HG02623 (cell line): ENCODE measurements around the gene PODXL.
A peak's percentile ranks its signal among the peaks of the same experiment; 100 is the strongest.
"Not testable (repeated sequence)": the region's sequence is repeated elsewhere in the genome, so short reads cannot be mapped to it uniquely, and the experiment has no call there.

Experiments
- ATAC-seq: cut with Tn5 transposase; IDR thresholded peaks from one replicate; pipeline ENCODE4 v1.9.1; 2021; ENCODE audit warnings: moderate library complexity; ENCODE audit not compliant: unreplicated experiment

The PODXL gene

DNA sequence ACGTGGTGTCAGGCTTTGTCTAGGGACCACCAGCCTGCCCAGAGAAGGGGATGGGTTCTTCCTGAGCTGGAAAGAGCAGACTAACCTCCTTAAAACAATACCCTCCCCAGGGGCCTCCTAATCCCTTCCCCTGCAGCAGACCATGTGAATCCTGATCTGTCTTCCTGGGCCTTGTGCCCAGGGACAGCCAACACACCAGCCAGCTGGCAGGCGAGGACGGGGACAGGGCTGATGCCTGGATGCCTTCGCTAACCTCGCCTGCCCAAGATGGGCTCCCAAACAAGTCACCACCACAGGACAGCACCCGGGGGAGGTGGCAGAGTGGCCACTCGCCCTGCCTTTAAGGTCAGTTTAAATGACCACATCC is 17.6 kb downstream of the PODXL start:
- no peak for ATAC-seq

DNA sequence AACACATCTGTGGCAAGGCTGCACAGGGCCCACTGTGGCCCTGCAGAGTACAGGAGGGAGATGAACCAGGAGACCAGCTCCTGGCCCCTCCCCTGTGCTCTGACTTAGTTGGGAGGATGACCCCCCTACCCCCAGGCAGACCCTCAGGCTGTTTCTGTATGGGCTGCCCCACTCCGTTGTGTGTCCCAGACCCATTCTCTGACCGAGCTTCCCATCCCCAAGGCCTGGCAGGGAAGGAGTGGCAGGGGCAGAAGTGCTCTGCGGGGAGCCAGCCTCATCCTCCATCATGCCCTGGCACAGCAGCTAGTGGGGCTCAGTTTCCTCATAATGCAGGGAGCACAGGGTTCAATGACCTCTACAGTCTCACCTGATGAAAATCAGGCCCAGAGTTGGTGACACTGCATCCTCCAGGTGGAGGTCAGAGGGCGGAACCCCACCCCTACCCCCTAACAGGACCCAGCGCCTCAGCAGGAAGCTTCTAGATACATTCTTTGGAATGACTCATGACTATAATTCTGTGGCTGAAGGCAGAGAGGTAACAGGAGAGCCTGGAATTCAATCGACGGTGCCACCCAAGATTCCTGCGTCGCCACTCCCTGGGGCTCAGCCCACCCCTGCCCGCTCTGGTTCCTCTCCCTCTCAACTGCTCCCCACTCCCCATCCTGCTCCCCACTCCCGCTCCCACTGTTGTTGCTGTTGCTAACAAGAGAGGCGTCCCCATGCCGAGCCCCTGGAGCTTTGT is 18.2 kb downstream of the PODXL start:
- no peak for ATAC-seq

DNA sequence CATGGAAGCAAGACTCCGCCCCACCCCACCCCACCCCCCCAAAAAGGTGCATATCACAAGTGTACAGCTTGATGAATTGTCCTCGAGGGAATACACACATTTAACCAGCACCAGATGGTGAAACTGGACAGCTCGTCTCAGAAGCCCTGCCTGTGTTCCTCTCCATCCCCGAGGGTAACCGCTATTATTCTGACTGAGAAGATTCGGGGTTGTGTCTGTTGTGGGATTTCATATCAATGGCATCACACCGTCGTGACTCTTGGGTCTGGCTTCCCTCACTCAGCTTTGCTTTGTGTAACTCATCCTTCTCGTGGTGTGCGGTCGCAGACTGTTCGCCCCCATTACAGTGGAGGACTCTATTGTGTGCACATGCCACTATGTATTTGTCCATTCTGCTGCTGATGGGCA is 18.9 kb downstream of the PODXL start:
- ATAC-seq: no peak

DNA sequence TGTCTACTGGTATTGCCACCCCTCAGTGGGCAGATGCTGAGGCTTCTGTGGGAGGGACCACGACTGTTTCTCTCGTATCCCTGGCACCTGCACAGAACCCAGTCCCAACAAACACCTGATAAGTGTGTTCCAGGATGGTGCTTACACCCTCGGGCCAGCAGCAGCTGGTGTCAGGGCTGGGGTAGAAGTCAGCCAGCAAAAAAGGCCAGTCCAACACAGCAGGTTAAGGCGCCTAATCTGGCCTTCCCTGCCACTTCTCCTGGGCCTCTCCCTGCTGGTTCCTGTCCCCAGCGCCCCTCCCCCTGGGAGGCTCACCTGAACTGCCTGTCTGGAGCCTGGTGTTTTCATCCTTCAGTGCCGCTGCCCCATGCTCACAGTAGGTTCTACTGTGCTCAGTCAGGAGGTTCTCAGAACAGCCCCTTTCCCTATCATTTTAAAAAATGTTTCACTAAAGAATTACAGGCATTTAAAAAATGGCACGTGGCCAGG is 20.0 kb downstream of the PODXL start:
- no peak for ATAC-seq

DNA sequence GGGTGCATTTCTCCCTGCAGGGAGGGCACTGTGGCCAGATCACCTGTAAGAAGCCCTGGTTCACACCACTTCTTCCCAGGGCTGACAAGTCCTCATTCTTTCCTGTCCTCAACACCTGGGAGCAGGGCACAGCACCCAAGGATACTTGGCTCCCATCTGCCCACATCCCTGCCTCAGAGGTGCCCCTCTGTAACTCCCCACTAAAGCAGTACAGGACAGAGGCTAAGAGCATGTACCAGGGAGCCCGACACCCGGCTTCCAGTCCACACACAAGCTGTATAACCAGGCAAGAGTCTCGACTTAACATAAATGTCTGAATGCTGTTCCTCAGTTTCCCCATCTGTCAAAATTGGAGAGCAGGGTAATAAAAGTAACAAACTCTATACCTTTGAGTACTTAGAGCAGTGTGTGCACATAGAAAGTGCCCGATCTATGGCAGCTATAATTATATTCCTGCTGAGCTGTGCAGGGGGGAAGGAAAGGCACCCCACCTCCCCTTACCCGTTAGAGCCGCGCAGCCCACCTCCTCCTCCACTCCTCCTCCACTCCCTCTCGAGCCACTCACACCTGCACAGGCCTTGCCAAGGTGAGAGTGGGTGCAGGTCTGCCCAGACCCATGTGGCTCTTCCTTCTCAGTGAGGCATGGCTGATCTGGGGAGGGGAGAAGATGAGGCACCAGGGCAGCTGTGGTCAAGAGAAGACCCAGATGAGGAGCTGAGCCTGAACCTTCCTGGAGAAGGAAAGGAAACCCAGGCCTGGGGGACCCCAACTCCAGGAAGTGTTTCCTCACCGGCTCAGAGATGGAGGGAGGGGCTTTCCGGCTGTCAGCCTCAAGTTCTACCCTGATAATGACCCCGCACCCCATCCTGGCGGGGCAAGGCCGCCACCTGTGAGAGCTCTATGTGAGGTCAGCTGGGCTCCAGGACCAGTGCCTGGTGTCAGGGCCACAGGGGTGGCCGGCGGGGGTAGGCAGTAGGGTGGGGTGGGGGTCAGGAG is 22.6 kb downstream of the PODXL start:
- ATAC-seq: no peak

DNA sequence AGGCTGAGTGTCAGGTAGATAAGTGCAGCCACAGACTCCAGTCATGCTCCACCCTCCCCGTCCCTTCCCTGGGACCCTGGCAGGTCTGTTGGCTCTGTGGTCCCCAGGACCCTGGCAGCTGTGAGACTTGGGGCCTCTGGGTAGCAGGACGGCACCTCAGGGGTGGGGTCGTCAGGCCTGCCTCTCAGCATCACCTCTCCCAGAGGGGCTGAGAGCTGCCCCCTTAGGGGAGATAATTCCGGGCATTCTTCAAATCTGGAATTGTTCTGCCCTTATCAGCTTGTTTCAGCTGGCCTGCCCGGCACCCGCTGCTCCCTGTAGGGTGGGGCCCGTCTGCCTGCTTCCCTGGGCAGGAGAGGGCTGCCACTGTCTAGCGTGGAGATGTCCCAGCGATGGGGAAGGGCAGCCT is 23.3 kb downstream of the PODXL start:
- ATAC-seq: no peak

DNA sequence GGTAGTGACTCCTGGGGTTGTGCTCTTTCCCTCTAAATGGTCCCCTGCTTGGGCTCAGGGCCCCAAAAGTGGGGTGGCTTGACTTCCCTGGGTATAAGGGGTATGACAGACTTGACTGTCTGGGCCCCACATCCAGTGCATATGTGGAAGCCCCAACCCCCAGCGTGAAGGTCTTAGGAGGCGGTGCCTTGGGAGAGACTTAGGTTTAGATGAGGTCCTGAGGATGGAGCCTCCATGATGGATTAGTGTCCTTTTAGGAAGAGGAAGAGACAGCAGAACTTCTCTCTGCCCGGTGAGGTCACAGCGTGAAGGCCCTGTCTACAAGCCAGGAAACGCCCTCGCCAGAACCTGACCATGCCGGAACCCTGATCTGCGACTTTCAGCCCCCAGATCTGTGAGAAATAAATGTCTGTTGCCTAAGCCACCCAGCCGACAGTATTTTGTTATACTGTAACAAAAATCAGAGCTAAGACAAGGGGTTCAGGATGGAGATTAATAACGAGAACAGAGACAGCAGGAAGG is 23.8 kb downstream of the PODXL start:
- no peak for ATAC-seq

DNA sequence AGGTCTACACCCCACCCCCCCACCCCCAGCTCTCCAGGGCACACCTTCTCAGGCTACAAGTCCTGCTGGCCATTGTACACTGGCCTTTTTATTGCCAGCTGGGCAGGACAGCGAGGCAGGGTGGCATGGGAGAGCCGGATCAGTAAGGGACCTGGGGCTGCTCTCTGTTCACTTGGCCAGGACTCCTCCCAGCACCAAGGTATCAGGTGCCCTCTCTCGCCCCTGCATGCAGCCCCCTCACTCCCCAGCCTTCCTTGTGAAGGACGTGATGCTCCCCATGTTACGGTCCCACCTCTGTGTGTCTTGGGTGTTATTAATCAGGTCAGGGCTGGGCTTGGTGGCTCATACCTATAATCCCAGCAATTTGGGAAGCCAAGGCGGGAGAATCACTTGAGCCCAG is 26.3 kb downstream of the PODXL start:
- no peak for ATAC-seq

DNA sequence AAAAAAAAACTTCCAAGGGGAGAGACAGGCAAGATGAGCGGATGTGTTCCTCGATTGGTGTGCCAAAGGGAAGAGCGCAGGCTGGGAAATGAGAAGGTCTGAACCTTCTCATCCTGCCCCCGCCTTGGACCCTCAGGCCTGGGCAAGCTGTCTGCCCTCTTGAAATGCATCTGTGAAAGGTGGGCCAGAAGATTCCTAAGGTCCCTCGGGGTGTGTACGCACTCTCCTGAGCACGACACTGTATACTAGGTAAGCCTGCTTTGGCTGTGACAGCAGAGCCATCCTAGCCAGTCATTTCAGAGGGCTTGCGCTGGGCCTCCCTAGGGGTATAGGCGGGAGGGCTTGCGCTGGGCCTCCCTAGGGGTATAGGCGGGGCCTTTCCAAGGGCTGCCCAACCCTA is 26.8 kb downstream of the PODXL start:
- no peak for ATAC-seq

DNA sequence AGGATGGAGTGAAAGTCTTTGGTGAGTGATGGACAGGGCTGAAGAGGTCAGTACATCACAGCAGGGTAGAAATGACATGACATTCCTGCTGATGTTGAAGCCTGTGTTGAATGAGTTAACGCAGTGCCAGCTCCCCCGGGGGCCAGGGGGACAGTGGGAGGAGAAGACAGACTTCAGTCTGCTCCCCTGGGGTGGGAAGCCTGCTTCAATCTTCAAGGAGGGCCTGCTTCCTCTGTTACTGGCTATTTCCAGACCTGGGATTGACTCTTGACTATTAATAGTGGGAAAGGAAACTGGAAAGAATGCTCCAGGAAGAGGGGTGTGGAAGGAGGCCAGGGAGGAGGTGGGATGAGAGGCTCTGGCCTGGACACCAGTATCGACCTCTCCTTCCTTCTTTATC is 27.2 kb downstream of the PODXL start:
- no peak for ATAC-seq

DNA sequence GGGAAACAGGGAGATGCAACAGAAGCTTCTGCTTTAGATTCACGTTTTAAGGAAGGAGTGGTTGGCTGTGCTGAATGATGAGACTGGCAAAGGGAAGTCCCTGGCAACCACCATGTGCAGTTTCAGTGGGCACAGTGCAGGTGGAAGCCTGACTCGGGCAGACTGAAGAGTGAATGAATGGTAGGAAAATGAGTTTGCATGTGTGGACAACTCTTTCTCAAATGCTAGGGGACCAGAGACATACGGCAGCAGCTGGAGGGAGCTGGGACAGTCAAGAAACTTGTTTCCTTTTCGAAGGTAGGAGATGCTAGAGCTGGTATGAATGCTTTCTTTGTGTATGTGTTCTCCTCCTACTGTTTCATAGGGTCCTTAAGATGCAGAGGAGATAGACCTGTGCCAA is 29.0 kb downstream of the PODXL start:
- ATAC-seq: no peak

DNA sequence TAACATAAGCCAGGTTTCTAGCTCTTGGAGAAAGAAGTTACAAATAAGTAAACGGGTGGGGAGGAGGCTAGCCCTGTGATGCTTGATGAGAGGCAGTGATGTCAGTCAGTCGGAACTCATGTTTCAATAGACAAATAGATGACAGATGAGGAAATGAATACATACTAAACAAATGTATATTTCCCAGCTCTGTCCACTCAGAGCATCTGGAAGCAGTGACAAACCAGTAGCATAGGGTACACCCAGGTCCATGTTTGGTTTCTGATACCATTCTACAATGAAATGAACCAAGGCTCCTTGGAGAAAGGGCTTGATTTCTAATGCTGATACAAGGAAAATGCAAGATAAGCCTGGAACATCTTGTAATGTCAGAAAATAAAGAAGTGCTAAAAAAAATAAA is 30.6 kb downstream of the PODXL start:
- ATAC-seq: no peak

DNA sequence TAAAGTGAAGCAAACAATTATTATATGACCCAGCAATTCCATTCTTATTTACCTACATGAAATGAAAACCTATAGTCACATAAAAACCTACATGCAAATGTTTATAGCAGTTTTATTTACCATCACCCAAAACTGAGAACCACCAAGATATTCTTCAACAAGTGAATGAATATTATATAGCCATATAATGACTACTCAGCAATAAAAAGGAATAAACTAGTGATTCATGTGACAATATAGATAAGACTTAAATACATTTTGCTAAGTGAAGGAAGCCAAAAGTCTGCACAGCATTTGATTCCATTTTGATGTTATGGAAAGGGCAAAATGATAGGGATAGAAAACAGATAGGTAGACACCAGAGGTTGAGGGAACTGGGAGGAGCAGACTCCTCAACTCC is 31.7 kb downstream of the PODXL start:
- ATAC-seq: no peak

DNA sequence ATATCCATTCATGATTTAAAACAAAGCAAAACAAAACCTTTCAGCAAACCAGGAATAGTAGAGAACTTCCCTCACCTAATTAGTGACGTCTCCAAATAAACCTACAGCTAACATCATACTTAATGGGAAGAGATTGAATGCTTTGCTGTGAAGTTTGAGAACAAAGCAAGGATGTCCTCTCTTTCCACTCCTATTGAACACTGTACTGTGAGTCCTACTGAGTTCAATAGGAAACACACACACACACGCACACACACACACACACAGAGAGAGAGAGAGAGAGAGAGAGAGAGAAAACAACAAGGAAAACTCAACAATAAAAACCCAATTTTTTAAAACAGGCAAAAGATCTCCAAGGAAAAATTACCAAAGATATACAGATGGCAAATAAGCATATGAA is 32.3 kb downstream of the PODXL start:
- ATAC-seq: no peak

DNA sequence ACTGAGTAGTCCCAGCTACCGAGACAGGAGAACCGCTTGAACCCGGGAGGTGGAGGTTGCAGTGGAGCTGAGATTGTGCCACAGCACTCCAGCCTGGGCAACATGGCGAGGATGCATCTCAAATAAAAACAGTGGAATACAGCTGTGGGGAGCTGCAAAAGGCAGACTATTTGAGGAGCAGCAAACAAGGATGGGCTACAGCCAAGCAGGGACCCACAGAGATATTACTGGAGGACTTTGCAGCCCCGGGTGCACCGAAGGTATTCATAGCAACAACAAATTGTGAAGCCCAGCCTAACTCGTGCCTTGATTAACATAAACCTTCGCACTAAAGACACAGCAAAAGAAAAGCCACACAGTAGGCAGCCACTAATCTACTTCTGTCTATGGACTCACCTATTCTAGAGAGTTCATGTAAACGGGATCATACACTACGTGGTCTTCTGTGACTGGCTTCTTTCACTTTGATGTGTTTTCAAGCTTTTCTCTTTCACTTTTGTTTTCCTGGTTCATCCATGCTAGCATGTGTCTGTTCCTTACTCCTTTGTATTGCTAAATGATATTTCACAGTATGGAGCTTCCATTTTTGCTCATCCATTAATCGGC is 34.0 kb downstream of the PODXL start:
- ATAC-seq: no peak

DNA sequence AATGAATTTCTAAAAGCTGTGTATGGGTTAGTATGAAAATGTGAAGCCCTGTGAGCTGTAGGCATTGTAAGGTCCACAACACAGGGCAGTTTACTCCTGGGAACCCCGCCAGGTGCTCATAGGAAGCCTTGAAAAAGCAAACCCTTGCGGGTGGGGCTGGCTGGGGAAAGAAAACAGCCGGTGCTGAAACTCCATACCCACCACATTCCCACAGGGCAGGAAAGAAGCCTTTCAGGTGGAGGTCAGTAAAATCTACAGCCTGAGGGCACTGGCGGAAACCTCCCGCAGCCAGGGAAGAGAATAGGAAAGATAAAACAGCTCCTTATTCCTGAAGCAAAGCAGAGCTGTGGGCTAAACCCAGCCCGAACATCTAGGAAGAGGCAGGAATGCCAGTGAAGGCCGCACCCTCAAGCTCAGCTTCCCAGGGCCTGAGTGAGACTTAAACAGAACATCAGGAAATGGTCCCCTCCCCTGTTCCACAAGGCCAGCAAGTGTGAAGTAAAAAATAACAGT is 34.7 kb downstream of the PODXL start:
- ATAC-seq: no peak

DNA sequence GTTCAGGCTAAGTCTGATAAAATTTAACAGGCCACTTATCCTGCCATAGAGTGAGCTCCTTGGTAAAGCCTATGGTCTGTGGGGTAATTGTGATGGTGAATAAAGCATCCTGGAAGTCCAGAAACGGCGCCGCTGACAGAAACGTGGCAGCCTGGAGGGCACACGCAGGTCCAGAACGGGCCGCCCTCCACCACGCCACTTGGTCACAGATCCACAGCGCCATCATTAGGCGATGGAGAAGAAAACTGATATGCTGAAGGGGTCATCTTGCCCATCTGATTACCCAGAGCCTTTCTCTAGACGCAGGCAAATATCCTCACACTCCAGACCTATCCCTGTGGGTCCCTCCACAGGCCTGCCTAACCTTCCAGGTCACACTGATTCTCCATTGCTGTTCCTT is 37.8 kb downstream of the PODXL start:
- no peak for ATAC-seq

DNA sequence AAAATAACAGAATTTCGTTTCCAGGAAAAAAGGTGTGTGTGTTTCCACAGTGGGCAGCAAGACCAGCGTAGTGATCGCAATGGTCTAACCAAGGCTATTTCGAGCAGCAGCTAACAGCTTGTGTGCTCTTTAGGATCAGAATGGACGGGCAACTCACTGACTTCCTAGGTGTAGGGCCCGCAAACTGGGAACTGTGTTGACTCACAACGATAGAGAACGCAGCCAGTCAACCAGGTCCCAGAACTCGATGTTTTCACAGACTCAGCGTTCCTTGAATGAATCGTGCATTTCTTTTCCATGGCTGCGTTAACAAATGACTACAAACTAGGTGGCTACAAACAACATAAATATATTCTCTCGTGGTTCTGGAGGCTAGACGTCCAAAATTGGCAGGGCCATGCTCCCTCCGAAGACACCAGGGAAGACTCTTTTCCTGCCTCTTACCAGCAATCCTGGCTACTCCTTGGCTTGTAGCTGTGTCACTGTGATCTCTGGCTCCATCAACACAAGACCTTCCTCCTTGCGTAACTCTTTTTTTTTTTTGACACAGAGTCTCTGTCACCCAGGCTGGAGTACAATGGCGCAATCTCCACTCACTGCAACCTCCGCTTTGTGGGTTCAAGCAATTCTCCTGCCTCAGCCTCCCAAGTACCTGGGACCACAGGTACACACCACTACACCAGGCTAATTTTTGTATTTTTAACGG is 39.1 kb downstream of the PODXL start:
- no peak for ATAC-seq

DNA sequence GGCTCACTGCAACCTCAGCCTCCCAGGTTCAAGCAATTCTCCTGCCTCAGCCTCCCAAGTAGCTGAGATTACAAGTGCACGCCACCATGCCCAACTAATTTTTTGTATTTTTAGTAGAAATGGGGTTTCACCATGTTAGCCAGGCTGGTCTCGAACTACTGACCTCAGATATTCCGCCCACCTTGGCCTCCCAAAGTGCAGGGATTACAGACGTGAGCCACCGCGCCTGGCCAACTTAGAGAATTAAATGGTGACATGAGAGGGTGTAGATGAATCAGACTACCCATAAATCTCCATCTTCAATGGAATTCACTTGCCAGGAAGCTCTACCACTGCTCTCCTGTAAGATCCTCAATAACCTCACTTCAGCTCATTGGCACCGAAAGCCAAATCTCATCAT is 41.0 kb downstream of the PODXL start:
- ATAC-seq: not testable (repeated sequence)

DNA sequence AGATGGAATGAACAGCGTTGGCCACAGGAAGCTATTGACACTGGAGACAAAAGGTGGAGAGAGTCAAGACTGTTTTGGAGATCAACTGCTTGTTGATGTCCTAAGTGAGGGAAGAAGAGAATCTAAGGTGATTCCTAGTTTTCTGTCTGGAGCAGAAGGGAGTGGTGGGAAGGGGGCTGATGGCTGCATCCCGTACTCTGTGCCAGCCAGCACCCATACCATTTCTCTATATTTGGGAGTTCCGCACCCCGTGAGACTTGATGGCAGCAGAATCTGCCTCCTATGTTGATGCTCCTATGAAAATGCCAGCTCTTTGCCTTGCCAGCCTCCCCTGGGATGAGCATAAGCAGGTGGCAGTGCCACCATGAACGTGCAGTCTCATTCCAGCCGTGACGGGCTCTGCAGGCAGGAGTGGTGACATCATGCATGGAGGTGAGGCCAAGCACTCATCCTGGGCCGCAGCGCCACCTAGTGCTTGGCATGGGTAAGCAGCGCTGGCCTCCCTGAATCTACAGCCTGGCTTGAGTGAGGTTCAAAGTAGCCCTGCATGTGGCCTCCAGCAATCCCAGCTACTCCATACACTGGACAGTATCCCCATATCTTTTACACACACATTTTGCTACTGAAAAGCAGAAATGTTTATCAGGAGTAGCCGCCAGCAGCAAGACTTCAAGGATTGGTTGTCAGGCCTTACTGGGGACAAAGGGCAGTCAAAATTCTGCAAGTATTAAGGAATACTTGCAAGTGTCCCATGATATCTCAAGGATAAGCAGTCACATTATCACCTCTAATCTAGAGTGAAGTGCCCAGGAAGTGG is 43.0 kb downstream of the PODXL start:
- ATAC-seq: peak; percentile 92
